Peyer's patch (tissue), 4 donors: Measurements from ENCODE around the gene ARHGAP24. TPM values are rescaled to one million over a fixed set of nuclear protein-coding genes. Genes with fewer than 3 reads are reported as not detected.

Source experiments
- DNase-seq, 3 donors: peaks; one replicate each; pipeline ENCODE4 v3.0.0-alpha.2; 2017 to 2019
- H3K27ac ChIP-seq, 4 donors: fragments of 200-600 bp; sonication (generic); one replicate each; pipeline ENCODE4 v1.5.1; 2016 to 2019
- H3K27me3 ChIP-seq, 2 donors: fragments of 200-600 bp; sonication (generic); one replicate each; pipeline ENCODE4 v1.5.1; 2019
- H3K36me3 ChIP-seq, 3 donors: fragments of 200-600 bp; sonication (generic); one replicate each; pipeline ENCODE4 v1.5.1; 2016 to 2019
- H3K4me1 ChIP-seq, 4 donors: fragments of 200-600 bp; sonication (generic); one replicate each; pipeline ENCODE4 v1.5.1; 2016 to 2019
- H3K4me3 ChIP-seq, 4 donors: fragments of 200-600 bp; sonication (generic); 1 replicate in 3 of 4; 2 replicates in 1 of 4; pipeline ENCODE4 v1.5.1; 2016 to 2019; ENCODE audit warnings: mild to moderate bottlenecking in 1 of 4
- H3K9me3 ChIP-seq, 4 donors: fragments of 200-600 bp; sonication (generic); one replicate each; pipeline ENCODE4 v1.5.1; 2016 to 2019; ENCODE audit warnings: mild to moderate bottlenecking in 1 of 4
- POLR2A ChIP-seq, 2 donors: fragments of 450-650 bp; IDR thresholded peaks; one replicate each; pipeline ENCODE4 v1.5.1; 2017; ENCODE audit warnings: antibody characterized with exemption in 2 of 2, mild to moderate bottlenecking in 2 of 2, moderate library complexity in 2 of 2
- total RNA-seq, 4 donors: library from RNA; depleted of rRNA; stranded (reverse); fragments of >200 nt; gene quantifications; one replicate each; pipeline ENCODE4 v1.1.0, GENCODE V29; 2016
- TF ChIP-seq, protein P1 (sequence below), 6 experiments: fragments of 450-650 bp in 4 of 6; fragments of 200-600 bp in 2 of 6; sonication (generic) in 1 of 6; IDR thresholded peaks; one replicate each; pipeline ENCODE4 v1.5.1; 2017 to 2019; ENCODE audit warnings: antibody characterized with exemption in 6 of 6, mild to moderate bottlenecking in 3 of 6, moderate library complexity in 1 of 6

ARHGAP24 gene
- total RNA-seq, 4 donors from 2014 or later: 4.7 to 330 (median 20.0) TPM

DNA sequence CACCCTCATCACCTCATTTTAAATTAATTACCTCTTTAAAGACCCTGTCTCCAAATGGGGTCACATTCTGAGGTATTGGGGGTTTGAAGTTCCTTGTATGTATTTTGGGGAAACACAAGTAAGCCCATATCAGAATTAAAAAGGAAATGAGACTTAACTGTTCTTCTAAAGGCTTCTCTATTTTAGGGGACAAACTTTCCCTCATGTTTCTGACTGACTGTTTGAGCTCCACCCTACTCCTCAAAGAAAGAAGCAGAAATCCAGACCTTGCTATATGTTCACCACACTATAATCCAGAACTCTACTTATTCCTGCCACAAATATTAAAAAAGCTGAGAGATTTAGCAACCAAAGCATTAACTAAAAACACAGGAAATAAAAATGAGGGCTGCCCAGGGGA lies 258.8 kb downstream of the ARHGAP24 start:
- Histone ChIP-seq H3K27me3 (no peaks in the 10 kb centered on the region), H3K4me3 (no peak overlapping the region), H3K36me3 (no peaks in the 10 kb centered on the region), H3K9me3 (no peaks in the 10 kb centered on the region), H3K27ac (peak overlapping the region in 1 of 4 donors; percentile 52), H3K4me1 (no peaks in the 10 kb centered on the region)
- no peak for DNase-seq
- TF ChIP-seq, protein P1, sequence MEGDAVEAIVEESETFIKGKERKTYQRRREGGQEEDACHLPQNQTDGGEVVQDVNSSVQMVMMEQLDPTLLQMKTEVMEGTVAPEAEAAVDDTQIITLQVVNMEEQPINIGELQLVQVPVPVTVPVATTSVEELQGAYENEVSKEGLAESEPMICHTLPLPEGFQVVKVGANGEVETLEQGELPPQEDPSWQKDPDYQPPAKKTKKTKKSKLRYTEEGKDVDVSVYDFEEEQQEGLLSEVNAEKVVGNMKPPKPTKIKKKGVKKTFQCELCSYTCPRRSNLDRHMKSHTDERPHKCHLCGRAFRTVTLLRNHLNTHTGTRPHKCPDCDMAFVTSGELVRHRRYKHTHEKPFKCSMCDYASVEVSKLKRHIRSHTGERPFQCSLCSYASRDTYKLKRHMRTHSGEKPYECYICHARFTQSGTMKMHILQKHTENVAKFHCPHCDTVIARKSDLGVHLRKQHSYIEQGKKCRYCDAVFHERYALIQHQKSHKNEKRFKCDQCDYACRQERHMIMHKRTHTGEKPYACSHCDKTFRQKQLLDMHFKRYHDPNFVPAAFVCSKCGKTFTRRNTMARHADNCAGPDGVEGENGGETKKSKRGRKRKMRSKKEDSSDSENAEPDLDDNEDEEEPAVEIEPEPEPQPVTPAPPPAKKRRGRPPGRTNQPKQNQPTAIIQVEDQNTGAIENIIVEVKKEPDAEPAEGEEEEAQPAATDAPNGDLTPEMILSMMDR (IDR thresholded peaks at IDR 0.05): no peak
- no peak for TF ChIP-seq POLR2A (IDR thresholded peaks at IDR 0.05)

DNA sequence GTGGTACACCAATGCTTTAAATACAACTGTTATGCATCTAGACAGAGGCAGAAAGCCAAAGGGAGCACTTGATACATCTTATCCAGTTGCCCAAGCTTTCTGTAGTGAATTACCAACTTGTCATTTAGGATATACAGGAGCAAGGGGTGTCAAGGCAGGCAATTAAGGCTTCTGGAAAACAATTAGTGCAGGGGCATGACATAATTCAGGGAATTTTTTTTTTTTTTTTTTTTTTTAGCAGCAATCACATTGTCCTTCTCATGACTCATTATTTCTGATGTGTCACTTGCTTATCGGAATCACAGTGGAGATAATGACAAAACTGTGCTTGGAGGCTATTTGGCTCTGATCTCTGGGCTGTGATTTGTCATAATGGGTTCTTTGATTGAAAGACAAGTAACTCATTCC lies 259.5 kb downstream of the ARHGAP24 start:
- Histone ChIP-seq H3K27ac (peak overlapping the region in 2 of 4 donors; percentile 19 to 52), H3K36me3 (no peaks in the 10 kb centered on the region), H3K9me3 (no peaks in the 10 kb centered on the region), H3K4me1 (no peaks in the 10 kb centered on the region), H3K27me3 (no peaks in the 10 kb centered on the region), H3K4me3 (no peak overlapping the region)
- DNase-seq: no peak
- TF ChIP-seq, protein P1 (IDR thresholded peaks at IDR 0.05): no peak
- no peak for TF ChIP-seq POLR2A (IDR thresholded peaks at IDR 0.05)

DNA sequence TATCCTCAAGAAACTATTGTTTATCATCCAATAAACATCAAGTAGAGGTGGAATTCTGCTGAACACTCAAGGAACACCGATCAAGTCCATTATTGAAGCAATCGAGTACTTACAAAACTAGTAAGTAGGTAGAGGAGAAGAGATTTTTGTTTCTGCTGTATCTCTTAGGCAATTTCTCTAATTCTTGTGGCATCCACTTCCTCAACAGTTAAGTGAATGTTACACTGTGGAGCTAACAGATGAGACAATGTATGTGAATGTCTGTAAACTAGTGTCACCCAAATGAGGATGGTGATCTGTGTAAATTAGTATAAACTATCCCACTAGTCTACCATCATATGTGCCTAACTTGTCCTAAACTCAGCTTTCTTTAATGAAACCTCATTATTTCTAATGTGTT lies 261.6 kb downstream of the ARHGAP24 start:
- no peak overlapping the region for H3K27ac ChIP-seq
- no peaks in the 10 kb centered on the region for H3K36me3 ChIP-seq
- DNase-seq: no peak
- H3K9me3 ChIP-seq: no peaks in the 10 kb centered on the region
- H3K4me3 ChIP-seq: no peak overlapping the region
- H3K4me1 ChIP-seq: no peaks in the 10 kb centered on the region
- TF ChIP-seq POLR2A (IDR thresholded peaks at IDR 0.05): no peak
- TF ChIP-seq, protein P1 (IDR thresholded peaks at IDR 0.05): no peak
- H3K27me3 ChIP-seq: no peaks in the 10 kb centered on the region

DNA sequence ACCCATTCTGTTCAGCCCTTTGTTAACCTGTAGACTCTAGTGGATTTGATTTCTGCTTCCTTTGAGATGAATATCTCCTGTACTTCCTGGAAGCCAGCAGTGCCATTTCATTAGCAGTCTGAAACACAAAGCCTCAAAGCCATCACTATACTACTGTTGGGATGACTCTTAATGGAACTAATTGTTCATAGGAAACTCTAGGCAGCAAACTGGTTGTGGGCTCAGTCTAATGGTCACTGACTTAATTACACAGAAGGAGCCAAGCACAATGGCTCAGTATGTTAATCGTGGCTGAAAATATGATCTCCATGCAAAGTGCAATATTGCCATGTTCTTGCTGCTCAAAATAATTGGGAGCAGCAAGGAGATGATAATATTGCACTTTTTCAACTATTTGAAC lies 262.3 kb downstream of the ARHGAP24 start:
- Histone ChIP-seq H3K4me1 (no peaks in the 10 kb centered on the region), H3K36me3 (no peaks in the 10 kb centered on the region), H3K4me3 (no peak overlapping the region), H3K9me3 (no peaks in the 10 kb centered on the region), H3K27me3 (no peaks in the 10 kb centered on the region), H3K27ac (no peak overlapping the region)
- DNase-seq: no peak
- no peak for TF ChIP-seq POLR2A (IDR thresholded peaks at IDR 0.05)
- TF ChIP-seq, protein P1 (IDR thresholded peaks at IDR 0.05): no peak

DNA sequence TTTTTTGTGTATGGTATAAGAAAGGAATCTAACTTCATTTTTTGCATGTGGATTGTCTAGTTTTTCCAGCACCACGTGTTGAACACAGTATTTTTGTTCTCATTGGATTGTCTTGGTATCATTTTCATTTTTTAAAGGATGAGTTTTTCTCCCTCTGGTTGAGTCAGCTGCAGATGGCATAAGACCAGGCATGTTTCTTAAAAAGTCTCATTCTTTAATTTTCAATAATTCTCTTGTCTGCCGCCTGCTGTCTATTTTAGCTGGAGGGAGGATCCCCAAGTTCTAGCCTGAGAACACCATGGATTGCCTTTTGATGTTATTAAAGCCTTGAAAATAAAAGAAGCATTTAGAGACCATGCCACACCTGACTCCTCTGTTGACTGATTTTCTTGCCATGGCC lies 263.8 kb downstream of the ARHGAP24 start:
- Histone ChIP-seq H3K4me1 (no peaks in the 10 kb centered on the region), H3K27ac (no peak overlapping the region), H3K4me3 (no peak overlapping the region), H3K36me3 (no peaks in the 10 kb centered on the region), H3K27me3 (no peaks in the 10 kb centered on the region), H3K9me3 (no peaks in the 10 kb centered on the region)
- no peak for DNase-seq
- TF ChIP-seq POLR2A (IDR thresholded peaks at IDR 0.05): no peak
- TF ChIP-seq, protein P1 (IDR thresholded peaks at IDR 0.05): no peak

DNA sequence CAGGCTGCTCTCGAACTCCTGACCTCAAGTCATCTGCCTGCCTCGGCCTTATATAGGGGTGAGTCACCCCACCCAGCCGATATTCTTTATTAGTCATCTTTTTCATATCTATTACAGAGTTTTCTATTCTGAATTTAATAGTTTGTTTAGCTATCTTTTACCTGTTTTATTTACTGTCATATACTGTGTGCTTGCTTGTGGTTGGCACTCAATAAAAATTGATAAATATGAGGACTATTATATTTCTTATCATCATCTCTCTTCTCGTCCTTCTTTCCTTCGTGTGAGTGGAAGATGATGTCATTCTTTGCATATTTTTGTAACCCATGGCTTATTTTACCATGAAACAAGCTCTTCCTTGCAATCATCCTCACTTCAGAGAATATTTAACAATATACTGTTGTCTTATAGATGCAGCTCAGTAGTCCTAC lies 265.5 kb downstream of the ARHGAP24 start:
- no peaks in the 10 kb centered on the region for H3K4me1 ChIP-seq
- H3K27me3 ChIP-seq: no peaks in the 10 kb centered on the region
- no peaks in the 10 kb centered on the region for H3K9me3 ChIP-seq
- DNase-seq: no peak
- no peaks in the 10 kb centered on the region for H3K36me3 ChIP-seq
- TF ChIP-seq, protein P1 (IDR thresholded peaks at IDR 0.05): no peak
- no peak for TF ChIP-seq POLR2A (IDR thresholded peaks at IDR 0.05)
- no peak overlapping the region for H3K4me3 ChIP-seq
- no peak overlapping the region for H3K27ac ChIP-seq
